ENCODE results near the gene HOXB2.
A peak's percentile ranks its signal among the peaks of the same experiment; 100 is the strongest.

The HOXB2 gene

GRCh38 chr17:48589831-48590606, 45.1 kb upstream of the HOXB2 start, which contains the start of gene HOXB3:
Gene HOXB3, minus strand, starts transcription at chr17:48590241. Its CDS starts 37,767 bp downstream, at chr17:48552474.
- H3K27ac ChIP-seq (ENCODE audit: extremely low read depth, low read depth, low read length), result peak within 1 kb of the TSS; percentile 92
- H3K4me1 ChIP-seq (ENCODE audit: control insufficient read depth, insufficient read depth, low read length), result peaks cover 42% of the 10 kb centered on the region
- H3K4me3 ChIP-seq (ENCODE audit: low read depth, low read length), result no peak within 1 kb of the TSS
- ChIA-PET POLR2A (interaction anchor here (0.6 kb wide), 2 partner anchors 10 to 542 kb away, joined by 3 read pairs; partner anchors contain the start of gene NFE2L1), CTCF (interaction anchor here (0.6 to 6.0 kb wide), 6 partner anchors 29 to 570 kb away, joined by 3 to 52 read pairs (median 5); no protein-coding TSS in a partner anchor)
- peaks cover 0 to 29% of the 10 kb centered on the region in 2 experiments; a peak in 2 of 3 replicates for H3K36me3 ChIP-seq (ENCODE audit: control insufficient read depth in 2 of 2, insufficient read depth in 1 of 2, low read length in 2 of 2)
- no peaks in the 10 kb centered on the region for H3K9me3 ChIP-seq (ENCODE audit: control insufficient read depth, insufficient read depth, low read depth, low read length)
- TF ChIP-seq ZNF292 (tag by site-specific recombination; IDR thresholded peaks at IDR 0.05; ENCODE audit: borderline replicate concordance, low read depth) (no peak), ZNF488 (tag by site-specific recombination; IDR thresholded peaks at IDR 0.05) (no peak; the same call in 1 of the 2 replicates), ZNF133 (tag by site-specific recombination; IDR thresholded peaks at IDR 0.05) (no peak), ZNF529 (tag by site-specific recombination; IDR thresholded peaks at IDR 0.05; ENCODE audit: insufficient replicate concordance) (no peak), GLI2 (tag by site-specific recombination; IDR thresholded peaks at IDR 0.05; ENCODE audit: borderline replicate concordance, low read depth) (peak; percentile 54; the same call in 1 of the 2 replicates), ZNF140 (tag by site-specific recombination; IDR thresholded peaks at IDR 0.05) (no peak), WT1 (tag by site-specific recombination; IDR thresholded peaks at IDR 0.05) (peak; percentile 100), ZNF704 (tag by site-specific recombination; IDR thresholded peaks at IDR 0.05) (no peak), ZNF16 (tag by site-specific recombination; IDR thresholded peaks at IDR 0.05; ENCODE audit: low read depth) (no peak), RBAK (tag by site-specific recombination; IDR thresholded peaks at IDR 0.05) (no peak), ZNF747 (tag by site-specific recombination; IDR thresholded peaks at IDR 0.05) (no peak), TCF7L2 (IDR thresholded peaks at IDR 0.05; ENCODE audit: borderline replicate concordance, low read depth, low read length) (no peak; the same call in 1 of the 2 replicates), ZNF514 (tag by site-specific recombination; IDR thresholded peaks at IDR 0.05) (no peak), ZNF548 (tag by site-specific recombination; IDR thresholded peaks at IDR 0.05) (no peak), ZNF473 (tag by site-specific recombination; IDR thresholded peaks at IDR 0.05) (no peak), GLIS1 (tag by site-specific recombination; IDR thresholded peaks at IDR 0.05) (peak; percentile 86), ZNF132 (tag by site-specific recombination; IDR thresholded peaks at IDR 0.05; ENCODE audit: borderline replicate concordance) (no peak), ZNF341 (tag by site-specific recombination; IDR thresholded peaks at IDR 0.05; ENCODE audit: low read depth) (peak; percentile 83), ZFP37 (tag by site-specific recombination; IDR thresholded peaks at IDR 0.05) (peak; percentile 42; the same call in 1 of the 2 replicates), ZNF664 (tag by site-specific recombination; IDR thresholded peaks at IDR 0.05) (no peak), ZNF350 (tag by site-specific recombination; IDR thresholded peaks at IDR 0.05) (no peak), ZNF266 (tag by site-specific recombination; IDR thresholded peaks at IDR 0.05; ENCODE audit: low read depth) (no peak), BCL6B (tag by site-specific recombination; IDR thresholded peaks at IDR 0.05) (no peak), PRDM2 (tag by site-specific recombination; IDR thresholded peaks at IDR 0.05; ENCODE audit: borderline replicate concordance) (no peak), ZNF138 (tag by site-specific recombination; IDR thresholded peaks at IDR 0.05; ENCODE audit: borderline replicate concordance) (no peak), ZBTB21 (tag by site-specific recombination; IDR thresholded peaks at IDR 0.05) (no peak; the same call in 1 of the 2 replicates), YY2 (tag by site-specific recombination; IDR thresholded peaks at IDR 0.05) (no peak)
- TF ChIP-seq, protein P1, sequence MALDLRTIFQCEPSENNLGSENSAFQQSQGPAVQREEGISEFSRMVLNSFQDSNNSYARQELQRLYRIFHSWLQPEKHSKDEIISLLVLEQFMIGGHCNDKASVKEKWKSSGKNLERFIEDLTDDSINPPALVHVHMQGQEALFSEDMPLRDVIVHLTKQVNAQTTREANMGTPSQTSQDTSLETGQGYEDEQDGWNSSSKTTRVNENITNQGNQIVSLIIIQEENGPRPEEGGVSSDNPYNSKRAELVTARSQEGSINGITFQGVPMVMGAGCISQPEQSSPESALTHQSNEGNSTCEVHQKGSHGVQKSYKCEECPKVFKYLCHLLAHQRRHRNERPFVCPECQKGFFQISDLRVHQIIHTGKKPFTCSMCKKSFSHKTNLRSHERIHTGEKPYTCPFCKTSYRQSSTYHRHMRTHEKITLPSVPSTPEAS (tag by site-specific recombination; IDR thresholded peaks at IDR 0.05), result peak; percentile 7; the same call in 1 of the 2 replicates
